Fibroblast of the aortic adventitia (primary cell): ENCODE data around the gene PFDN4. TPM values are rescaled to one million over a fixed set of nuclear protein-coding genes. Genes with fewer than 3 reads are reported as not detected.

ENCODE experiments used
- DNase-seq: peaks from one replicate; pipeline ENCODE4 v3.0.0-alpha.2; 2010; ENCODE audit warnings: low read depth
- H3K4me3 ChIP-seq: 2 replicates; pipeline ENCODE4 v1.5.1; 2011; ENCODE audit warnings: low read depth, mild to moderate bottlenecking, control low read depth, low read length, moderate library complexity
- CTCF ChIP-seq: IDR thresholded peaks from 2 replicates; pipeline ENCODE4 v1.5.1; 2011; ENCODE audit warnings: mild to moderate bottlenecking, low read length, control low read depth, inconsistent platforms; ENCODE audit not compliant: insufficient read depth
- total RNA-seq: library from RNA; depleted of rRNA; stranded (reverse); fragments of >200 nt; gene quantifications from 2 replicates; pipeline ENCODE4 v1.2.3, GENCODE V29; 2012; ENCODE audit warnings: low replicate concordance

PFDN4 gene
- total RNA-seq, 1 donor = 149 TPM

- H3K4me3 ChIP-seq = no peak overlapping the region
- TF ChIP-seq CTCF = no peak
- DNase-seq = no peak
Measured at GRCh38 chr20:54201268-54201846, 6.5 kb upstream of the PFDN4 start.

DNA sequence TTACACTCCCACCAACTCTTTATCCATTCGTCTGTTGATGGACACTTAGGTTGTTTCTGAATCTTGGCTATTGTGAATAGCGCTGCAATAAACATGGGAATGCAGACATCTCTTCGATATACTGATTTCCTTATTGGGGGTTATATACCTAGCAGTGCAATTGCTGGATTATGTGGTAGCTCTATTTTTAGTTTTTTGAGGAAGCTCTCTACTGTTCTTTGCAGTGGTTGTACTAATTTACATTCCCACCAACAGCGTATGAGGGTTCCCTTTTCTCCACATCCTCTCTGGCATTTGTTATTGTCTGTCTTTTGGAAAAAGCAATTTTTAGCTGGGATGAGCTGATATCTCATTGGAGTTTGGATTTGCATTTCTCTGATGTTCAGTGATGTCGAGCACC lies 4.6 kb upstream of the PFDN4 start:
- no peak overlapping the region for H3K4me3 ChIP-seq
- DNase-seq = no peak
- TF ChIP-seq CTCF = no peak

- no peak overlapping the region for H3K4me3 ChIP-seq
- TF ChIP-seq CTCF = no peak
Measured at GRCh38 chr20:54204063-54204462, 3.8 kb upstream of the PFDN4 start.

DNA sequence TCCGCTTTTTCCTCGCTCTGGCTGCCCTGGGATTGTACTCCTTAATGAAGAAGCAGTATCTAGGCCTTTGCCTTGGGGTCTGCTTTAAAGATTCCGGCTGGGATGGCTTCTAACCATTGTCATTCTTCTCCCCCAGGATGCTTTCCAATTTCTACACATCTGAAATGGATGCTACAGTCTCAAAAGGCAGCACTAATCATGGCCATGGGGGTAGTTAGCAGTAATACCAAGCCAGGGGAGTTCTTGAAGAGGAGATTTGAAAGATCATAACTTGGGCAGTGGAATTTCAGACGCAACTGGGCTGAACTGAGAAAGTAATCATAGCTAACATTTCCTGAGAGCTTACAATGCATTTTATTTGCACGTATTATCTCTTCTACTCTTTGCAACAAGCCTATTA lies 3.4 kb upstream of the PFDN4 start:
- no peak for TF ChIP-seq CTCF
- no peak overlapping the region for H3K4me3 ChIP-seq
- no peak for DNase-seq

More at GRCh38 chr20:54204063-54204462, 3.8 kb upstream of the PFDN4 start:
- no peak for DNase-seq

DNA sequence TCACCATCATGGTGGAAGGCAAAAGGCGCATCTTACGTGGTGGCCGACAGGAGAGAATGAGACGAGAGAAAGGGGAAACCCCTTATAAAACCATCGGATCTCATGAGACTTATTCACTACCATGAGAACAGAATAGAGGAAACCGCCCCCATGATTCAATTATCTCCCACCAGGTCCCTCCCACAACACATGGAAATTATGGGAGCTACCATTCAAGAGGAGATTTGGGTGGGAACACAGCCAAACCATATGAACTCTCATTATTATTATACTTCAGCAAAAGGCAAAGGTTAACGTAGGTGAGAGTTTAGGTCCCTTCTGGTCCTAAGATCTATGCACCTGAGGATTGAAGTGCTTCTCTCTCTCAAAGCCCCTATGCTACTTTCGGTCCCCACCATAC lies 2.4 kb upstream of the PFDN4 start:
- TF ChIP-seq CTCF = no peak
- DNase-seq = no peak
- no peak overlapping the region for H3K4me3 ChIP-seq

- no peak for DNase-seq
- H3K4me3 ChIP-seq = no peak overlapping the region
- TF ChIP-seq CTCF = no peak
Measured at GRCh38 chr20:54207053-54207742, 689 bp upstream of the PFDN4 start.
